GM19193 (cell line): ENCODE results near the gene TRPM2.

Experiments
- POLR2A ChIP-seq: IDR thresholded peaks from 4 replicates; pipeline ENCODE4 v1.6.1; 2011; ENCODE audit not compliant: insufficient read depth, insufficient read length; ENCODE audit errors: extremely low read depth

TRPM2 gene

GRCh38 chr21:44401386-44402160, 48.2 kb downstream of the TRPM2 start:
- no peak for TF ChIP-seq POLR2A

GRCh38 chr21:44402323-44403105, 49.1 kb downstream of the TRPM2 start:
- no peak for TF ChIP-seq POLR2A

GRCh38 chr21:44403106-44404020, 49.9 kb downstream of the TRPM2 start:
- TF ChIP-seq POLR2A = no peak

- no peak for TF ChIP-seq POLR2A
These were observed 51.9 kb downstream of the TRPM2 start for GRCh38 chr21:44405091-44405947.

GRCh38 chr21:44405948-44406872, 52.8 kb downstream of the TRPM2 start:
- TF ChIP-seq POLR2A = no peak

GRCh38 chr21:44406953-44407352, 53.5 kb downstream of the TRPM2 start:
- no peak for TF ChIP-seq POLR2A

GRCh38 chr21:44407493-44407892, 54.1 kb downstream of the TRPM2 start:
- TF ChIP-seq POLR2A = no peak

GRCh38 chr21:44408226-44408625, 54.8 kb downstream of the TRPM2 start:
- TF ChIP-seq POLR2A = no peak

- TF ChIP-seq POLR2A = no peak
These were observed 60.3 kb downstream of the TRPM2 start for GRCh38 chr21:44413566-44414290.

- TF ChIP-seq POLR2A = no peak
These were observed 61.1 kb downstream of the TRPM2 start for GRCh38 chr21:44414291-44415072.

GRCh38 chr21:44415073-44416025, 61.9 kb downstream of the TRPM2 start:
- no peak for TF ChIP-seq POLR2A
